Calu3 (cell line): ENCODE results near the gene TAOK1. TPM values are rescaled to one million over a fixed set of nuclear protein-coding genes. Genes with fewer than 3 reads are reported as not detected.

ENCODE experiments used
- BruUV-seq: library from RNA; stranded (reverse); fragments of 400-500 nt; replicated peaks from 2 replicates; lab custom pipeline; 2021; lab: Mats Ljungman, UMichigan
- CTCF ChIA-PET: fragments of 300-600 bp; sonication (Branson Sonifier 250); formaldehyde crosslinking; loops from one replicate; lab custom pipeline; 2022; ENCODE audit warnings: antibody characterized with exemption; lab: Charles Lee
- DNase-seq: peaks from one replicate; pipeline ENCODE4 v3.0.0; 2022
- H3K27ac Mint-ChIP-seq: one replicate; pipeline ENCODE4 v1.8.0; 2022; ENCODE audit warnings: mixed read lengths; ENCODE audit not compliant: unreplicated experiment
- H3K27me3 Mint-ChIP-seq: one replicate; pipeline ENCODE4 v1.8.0; 2022; ENCODE audit warnings: mixed read lengths; ENCODE audit not compliant: unreplicated experiment
- H3K36me3 Mint-ChIP-seq: one replicate; pipeline ENCODE4 v1.8.0; 2022; ENCODE audit warnings: mild to moderate bottlenecking, moderate library complexity, mixed read lengths; ENCODE audit not compliant: insufficient read depth, unreplicated experiment
- H3K4me1 Mint-ChIP-seq: one replicate; pipeline ENCODE4 v1.8.0; 2022; ENCODE audit warnings: mild to moderate bottlenecking, low read depth, mixed read lengths; ENCODE audit not compliant: unreplicated experiment
- H3K4me3 Mint-ChIP-seq: one replicate; pipeline ENCODE4 v1.8.0; 2022; ENCODE audit warnings: mild to moderate bottlenecking, low read depth, moderate library complexity, mixed read lengths; ENCODE audit not compliant: unreplicated experiment
- H3K9me3 Mint-ChIP-seq: one replicate; pipeline ENCODE4 v1.8.0; 2022; ENCODE audit warnings: low read depth, mixed read lengths; ENCODE audit not compliant: unreplicated experiment
- CTCF ChIP-seq: fragments of 200-600 bp; IDR thresholded peaks from one replicate; pipeline ENCODE4 v1.8.0; 2022; ENCODE audit warnings: antibody characterized with exemption; ENCODE audit not compliant: unreplicated experiment
- intact Hi-C: fragments of 100-400 bp; cut with micrococcal nuclease; formaldehyde crosslinking; loops from one replicate; pipeline ENCODE4 v1.10.0; 2022; ENCODE audit not compliant: unreplicated experiment
- total RNA-seq: library from RNA; stranded (reverse); gene quantifications from 2 replicates; pipeline ENCODE4 v1.2.3, GENCODE V29; 2022

TAOK1 gene
- total RNA-seq, 1 experiment from 2014 or later = 78.1 TPM

DNA sequence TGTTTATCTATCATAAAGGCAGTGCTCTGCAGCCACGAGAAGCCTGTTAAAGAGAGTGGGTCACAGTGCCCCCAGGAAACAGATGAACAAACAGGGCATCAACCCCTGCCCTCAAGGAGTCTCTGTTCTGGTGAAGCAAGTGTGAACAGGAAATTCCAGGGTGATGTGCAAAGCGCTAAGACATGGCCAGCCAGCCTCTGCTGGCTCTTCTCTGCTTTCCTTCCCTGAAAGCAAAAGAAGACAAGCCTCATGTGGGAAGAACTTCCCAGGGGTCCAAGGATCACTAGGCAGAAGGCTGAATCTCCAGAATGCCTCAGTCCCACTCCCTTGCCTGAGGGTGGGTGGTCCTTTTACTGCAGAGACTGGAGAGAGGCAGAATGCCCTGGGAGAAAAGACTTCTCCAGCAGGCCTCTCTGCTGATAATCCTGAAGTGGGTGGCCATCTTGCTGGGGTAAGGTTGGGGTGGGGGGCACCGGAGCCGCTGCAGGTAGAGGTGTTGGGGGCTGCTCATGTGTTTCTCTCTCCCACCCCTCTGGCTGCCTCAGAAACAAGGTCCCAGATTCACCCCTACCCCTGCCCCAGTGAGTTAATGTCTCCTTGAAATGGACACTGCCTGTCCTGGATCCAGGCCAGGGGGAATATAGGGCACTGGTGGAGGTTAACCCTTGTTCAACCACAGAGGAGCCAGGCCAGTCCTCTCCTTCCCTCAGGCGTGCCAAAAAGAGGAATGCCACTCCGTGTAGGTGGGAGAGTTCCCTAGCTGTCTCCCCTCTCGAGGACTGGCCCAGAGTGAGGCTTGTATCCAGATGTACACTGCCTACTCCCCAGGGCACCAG, 205.2 kb downstream of the TAOK1 start:
- intact Hi-C loops = no loop called here
- H3K27me3 Mint-ChIP-seq = no peaks in the 10 kb centered on the region
- peak overlapping the region; percentile 79 for H3K4me3 Mint-ChIP-seq
- CTCF ChIA-PET = interaction anchor here (1.2 kb wide), 1 partner anchor 20 kb away, joined by 3 read pairs; no protein-coding TSS in a partner anchor
- H3K4me1 Mint-ChIP-seq = peaks cover 25% of the 10 kb centered on the region
- DNase-seq = no peak
- no peaks in the 10 kb centered on the region for H3K9me3 Mint-ChIP-seq
- BruUV-seq = no TSS peak
- TF ChIP-seq CTCF = no peak
- H3K36me3 Mint-ChIP-seq = peaks cover 38% of the 10 kb centered on the region
- H3K27ac Mint-ChIP-seq = no peak overlapping the region

DNA sequence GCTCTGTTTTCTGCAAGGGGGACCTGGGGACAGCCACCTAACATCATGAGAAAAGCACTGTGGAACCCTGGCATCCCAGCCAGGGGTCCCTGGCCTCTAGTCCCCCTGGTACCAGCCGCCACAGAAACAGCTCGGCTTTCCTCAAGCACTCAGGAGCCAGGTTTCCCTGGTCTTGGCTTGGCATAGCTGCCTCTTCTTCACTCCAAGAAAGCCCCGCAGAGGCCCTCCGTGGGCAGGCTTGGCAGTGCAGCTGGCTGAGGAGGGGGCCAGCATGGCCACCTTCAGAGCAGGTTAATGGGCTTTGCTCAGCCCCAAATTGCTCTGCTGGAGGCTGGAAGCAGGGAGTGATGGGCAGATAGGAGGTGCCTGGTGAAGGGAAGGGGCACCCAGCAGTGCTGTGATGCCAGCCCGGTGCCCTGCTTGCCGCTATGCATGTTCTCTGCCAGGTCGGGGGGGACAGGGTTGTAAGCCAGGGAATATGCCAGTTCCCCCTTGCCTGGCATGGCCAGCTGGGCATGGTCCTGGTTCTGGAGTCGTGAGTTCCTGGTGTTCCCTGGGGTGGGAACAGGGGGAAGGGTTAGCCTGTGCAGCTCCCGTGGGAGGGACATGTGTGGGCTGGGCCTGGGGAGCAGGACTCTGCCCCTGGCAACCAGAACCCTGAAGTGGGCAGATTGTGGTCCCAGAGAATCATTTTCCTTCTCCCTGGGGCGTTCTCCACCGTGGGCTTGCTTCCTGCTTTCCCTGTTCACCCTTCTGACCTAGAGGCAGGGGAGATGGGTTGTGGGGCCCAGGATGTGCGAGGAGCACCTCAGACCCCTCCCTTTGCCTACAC, 206.0 kb downstream of the TAOK1 start:
- intact Hi-C loops = no loop called here
- no TSS peak for BruUV-seq
- CTCF ChIA-PET = interaction anchor here (2.2 kb wide), 1 partner anchor 22 kb away, joined by 13 read pairs; no protein-coding TSS in a partner anchor
- Mint-ChIP-seq H3K9me3 (no peaks in the 10 kb centered on the region), H3K27me3 (no peaks in the 10 kb centered on the region), H3K27ac (no peak overlapping the region), H3K4me1 (peaks cover 17% of the 10 kb centered on the region), H3K4me3 (no peak overlapping the region), H3K36me3 (peaks cover 30% of the 10 kb centered on the region)
- no peak for TF ChIP-seq CTCF
- DNase-seq = no peak

GRCh38 chr17:29596811-29597210, 206.6 kb downstream of the TAOK1 start:
- Mint-ChIP-seq H3K4me1 (peaks cover 10% of the 10 kb centered on the region), H3K9me3 (no peaks in the 10 kb centered on the region), H3K4me3 (no peak overlapping the region), H3K36me3 (peaks cover 25% of the 10 kb centered on the region), H3K27ac (no peak overlapping the region), H3K27me3 (no peaks in the 10 kb centered on the region)
- TF ChIP-seq CTCF = no peak
- BruUV-seq = no TSS peak
- intact Hi-C loops = no loop called here
- CTCF ChIA-PET = interaction anchor here (0.6 to 2.2 kb wide), 2 partner anchors 21 to 289 kb away, joined by 4 to 13 read pairs; no protein-coding TSS in a partner anchor
- no peak for DNase-seq

DNA sequence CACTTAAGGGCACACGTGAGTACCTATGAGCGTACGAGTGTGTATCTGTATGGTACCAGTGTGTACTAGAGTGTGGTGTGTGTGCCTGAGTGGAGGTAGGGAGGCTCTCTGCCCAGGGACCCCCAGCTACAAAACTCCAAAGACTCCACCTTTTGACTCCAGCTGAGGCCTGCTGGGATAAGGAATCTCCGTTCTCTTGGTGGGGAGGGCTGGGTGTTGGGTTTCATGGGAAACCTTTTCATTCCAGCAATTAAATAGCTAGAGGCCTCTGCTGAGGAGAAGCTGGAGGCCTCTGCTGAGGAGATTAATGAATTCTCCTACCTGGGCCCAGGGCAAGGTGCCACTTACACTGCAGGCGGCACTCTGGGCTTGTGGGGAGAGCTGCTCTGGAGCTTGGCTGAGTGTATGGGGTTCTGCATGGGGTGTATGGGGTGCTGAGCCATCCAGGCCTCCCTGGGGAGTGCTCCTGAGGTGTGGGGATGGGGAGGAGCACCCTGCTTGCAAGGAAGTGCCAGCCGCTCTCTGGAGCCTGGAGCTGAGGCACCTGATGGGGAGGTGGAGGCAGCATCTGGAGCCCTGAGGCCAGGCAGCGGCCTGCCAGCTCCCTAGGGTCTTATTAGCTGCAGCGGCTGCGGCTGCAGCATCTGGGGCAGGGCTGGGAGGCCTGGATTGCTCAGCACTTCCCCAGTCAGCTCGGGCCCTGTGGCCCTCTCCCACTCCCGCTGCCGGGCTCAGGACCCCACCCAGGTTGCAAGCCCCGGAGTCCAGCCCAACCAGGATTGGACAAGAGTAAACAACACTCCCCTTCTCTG, 207.4 kb downstream of the TAOK1 start:
- BruUV-seq = no TSS peak
- H3K36me3 Mint-ChIP-seq = peaks cover 17% of the 10 kb centered on the region
- H3K27me3 Mint-ChIP-seq = no peaks in the 10 kb centered on the region
- peaks cover 3% of the 10 kb centered on the region for H3K4me1 Mint-ChIP-seq
- intact Hi-C loops = no loop called here
- H3K9me3 Mint-ChIP-seq = no peaks in the 10 kb centered on the region
- no peak overlapping the region for H3K27ac Mint-ChIP-seq
- no peak for TF ChIP-seq CTCF
- DNase-seq = no peak
- CTCF ChIA-PET = interaction anchor here (0.6 to 2.2 kb wide), 2 partner anchors 20 to 288 kb away, joined by 4 to 13 read pairs; no protein-coding TSS in a partner anchor
- no peak overlapping the region for H3K4me3 Mint-ChIP-seq
